HG03457 (cell line): ENCODE data around the gene PCSK4.

ENCODE experiments used
- ATAC-seq: cut with Tn5 transposase; IDR thresholded peaks from one replicate; pipeline ENCODE4 v1.9.1; 2021; ENCODE audit warnings: moderate number of reproducible peaks; ENCODE audit not compliant: unreplicated experiment

Gene PCSK4

GRCh38 chr19:1472231-1473084, 17.7 kb downstream of the PCSK4 start:
- no peak for ATAC-seq

GRCh38 chr19:1471515-1472160, 18.5 kb downstream of the PCSK4 start:
- ATAC-seq = no peak

GRCh38 chr19:1471010-1471514, 19.1 kb downstream of the PCSK4 start:
- ATAC-seq = no peak

- ATAC-seq = no peak
Observed at GRCh38 chr19:1470305-1471009, 19.7 kb downstream of the PCSK4 start.

GRCh38 chr19:1470055-1470304, 20.2 kb downstream of the PCSK4 start:
- no peak for ATAC-seq

GRCh38 chr19:1469255-1470054, 20.7 kb downstream of the PCSK4 start:
- no peak for ATAC-seq

GRCh38 chr19:1468821-1469254, 21.3 kb downstream of the PCSK4 start:
- ATAC-seq = no peak

- no peak for ATAC-seq
Observed at GRCh38 chr19:1468274-1468820, 21.8 kb downstream of the PCSK4 start.

- ATAC-seq = no peak
Observed at GRCh38 chr19:1467490-1468273, 22.5 kb downstream of the PCSK4 start.

GRCh38 chr19:1467215-1467489, 23.0 kb downstream of the PCSK4 start:
- ATAC-seq = no peak

- no peak for ATAC-seq
Observed at GRCh38 chr19:1466461-1467214, 23.5 kb downstream of the PCSK4 start.

- no peak for ATAC-seq
Observed at GRCh38 chr19:1466018-1466460, 24.1 kb downstream of the PCSK4 start.

- no peak for ATAC-seq
Observed at GRCh38 chr19:1465191-1466016, 24.7 kb downstream of the PCSK4 start.

- no peak for ATAC-seq
Observed at GRCh38 chr19:1461862-1462261, 28.3 kb downstream of the PCSK4 start.

- ATAC-seq = no peak
Observed at GRCh38 chr19:1460033-1460995, 29.8 kb downstream of the PCSK4 start.

GRCh38 chr19:1459479-1459878, 30.7 kb downstream of the PCSK4 start:
- no peak for ATAC-seq

GRCh38 chr19:1457892-1458291, 32.3 kb downstream of the PCSK4 start:
- no peak for ATAC-seq
